NCI-H187 treated with DMSO at 0.1 percent for 48 hours (cell line): Measurements from ENCODE around the gene DGKQ.
"Not testable (repeated sequence)": the region's sequence is repeated elsewhere in the genome, so short reads cannot be mapped to it uniquely, and the experiment has no call there.

Experiments
- DNase-seq: peaks from one replicate; lab custom pipeline; 2025; lab: John Stamatoyannopoulos, UW

The DGKQ gene

DNA sequence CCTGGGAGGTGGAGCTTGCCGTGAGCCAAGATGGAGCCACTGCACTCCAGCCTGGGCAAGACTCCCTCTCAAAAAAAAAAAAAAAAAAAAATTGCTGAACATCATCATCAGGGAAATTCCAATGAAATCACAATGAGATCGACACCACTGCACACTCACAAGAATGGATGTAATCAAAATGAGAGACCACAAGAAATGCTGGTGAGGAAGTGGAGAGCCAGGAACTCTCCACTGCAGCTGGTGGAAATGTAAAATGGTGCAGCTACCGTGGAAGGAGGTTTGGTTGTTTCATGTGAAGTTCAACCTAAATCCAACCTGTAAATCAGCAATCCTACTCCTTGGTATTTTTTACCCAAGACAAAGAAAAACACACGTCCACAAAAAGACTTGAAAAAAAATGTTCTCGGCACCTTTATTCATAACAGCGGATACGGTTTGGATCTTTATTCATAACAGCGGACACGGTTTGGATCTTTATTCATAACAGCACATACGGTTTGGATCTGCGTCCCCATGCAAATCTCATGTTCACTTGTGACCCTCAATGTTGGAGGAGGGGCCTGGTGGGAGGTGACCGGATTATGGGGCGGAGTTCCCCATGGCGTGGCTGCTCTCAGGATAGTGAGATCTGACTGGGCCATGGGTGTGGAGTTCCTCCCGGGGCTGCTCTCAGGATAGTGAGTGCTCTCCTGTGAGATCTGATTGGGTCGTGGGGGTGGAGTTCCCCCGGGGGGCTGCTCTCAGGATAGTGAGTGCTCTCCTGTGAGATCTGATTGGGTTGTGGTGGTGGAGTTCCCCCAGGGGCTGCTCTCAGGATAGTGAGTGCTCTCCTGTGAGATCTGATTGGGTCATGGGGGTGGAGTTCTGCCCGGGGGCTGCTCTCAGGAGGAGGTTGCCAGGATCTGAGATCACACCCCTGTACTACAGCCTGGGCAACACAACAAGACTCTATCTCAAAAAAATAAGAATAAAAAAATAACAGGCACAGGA is 49.0 kb downstream of the DGKQ start:
- DNase-seq, result peak; percentile 28

DNA sequence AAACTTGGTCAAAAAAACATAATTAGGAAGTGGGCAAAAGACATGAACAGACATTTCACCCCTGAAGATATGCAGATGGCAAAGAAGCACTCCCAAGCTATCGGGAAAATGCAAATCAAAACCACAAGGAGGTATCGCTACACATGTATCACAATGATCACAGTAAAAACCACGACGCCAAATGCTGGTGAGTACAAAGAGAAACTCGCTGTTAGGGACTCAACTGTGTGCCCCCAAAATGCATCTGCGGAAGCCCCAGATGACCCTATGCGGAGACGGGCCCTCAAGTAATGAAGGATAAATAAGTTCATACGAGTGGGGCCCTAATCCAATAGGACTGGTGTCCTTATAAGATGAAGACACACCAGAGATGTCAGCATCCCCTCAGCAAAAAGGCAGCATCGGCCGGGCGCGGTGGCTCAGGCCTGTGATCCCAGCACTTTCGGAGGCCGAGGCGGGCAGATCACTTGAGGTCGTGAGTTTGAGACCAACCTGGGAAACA is 51.5 kb downstream of the DGKQ start:
- DNase-seq, result no peak

GRCh38 chr4:919004-919680 is 54.2 kb downstream of the DGKQ start:
- not testable (repeated sequence) for DNase-seq

GRCh38 chr4:918591-918990 is 54.8 kb downstream of the DGKQ start:
- DNase-seq, result not testable (repeated sequence)

DNA sequence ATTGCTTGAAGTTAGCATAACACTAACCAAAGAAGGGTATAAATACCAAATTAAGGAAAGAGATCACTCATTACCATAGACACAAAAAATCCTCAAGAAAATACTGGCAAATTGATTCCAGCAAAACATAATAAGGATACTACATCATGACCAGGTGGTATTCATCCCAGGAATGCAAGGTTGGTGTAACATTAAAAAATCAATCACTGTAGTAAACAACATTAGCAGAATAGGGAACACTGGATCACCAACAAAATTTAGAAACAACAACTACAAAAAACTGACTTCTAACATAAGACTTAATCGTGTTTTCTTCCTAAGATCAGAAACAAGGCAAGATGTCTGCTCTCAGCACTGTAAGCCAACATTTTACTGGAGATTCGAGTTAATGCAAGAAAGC is 55.4 kb downstream of the DGKQ start:
- DNase-seq, result no peak

DNA sequence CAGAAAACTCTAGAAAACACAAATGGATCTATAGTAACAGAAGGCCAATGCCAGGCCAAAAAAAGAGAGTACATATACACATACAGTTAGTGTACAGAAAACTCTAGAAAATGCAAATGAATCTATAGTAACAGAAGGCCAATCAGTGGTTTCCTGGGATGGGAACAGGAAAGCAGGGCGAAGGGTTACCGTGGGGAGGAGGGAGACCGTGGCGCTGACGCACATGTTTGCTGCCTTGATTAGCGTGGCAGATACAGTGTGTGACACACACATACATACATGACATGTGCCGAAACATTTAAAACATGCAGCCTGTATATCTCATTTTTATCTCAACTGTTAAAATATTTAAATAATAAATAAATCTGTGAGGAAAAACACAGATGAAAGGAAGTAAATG is 55.9 kb downstream of the DGKQ start:
- DNase-seq, result no peak

DNA sequence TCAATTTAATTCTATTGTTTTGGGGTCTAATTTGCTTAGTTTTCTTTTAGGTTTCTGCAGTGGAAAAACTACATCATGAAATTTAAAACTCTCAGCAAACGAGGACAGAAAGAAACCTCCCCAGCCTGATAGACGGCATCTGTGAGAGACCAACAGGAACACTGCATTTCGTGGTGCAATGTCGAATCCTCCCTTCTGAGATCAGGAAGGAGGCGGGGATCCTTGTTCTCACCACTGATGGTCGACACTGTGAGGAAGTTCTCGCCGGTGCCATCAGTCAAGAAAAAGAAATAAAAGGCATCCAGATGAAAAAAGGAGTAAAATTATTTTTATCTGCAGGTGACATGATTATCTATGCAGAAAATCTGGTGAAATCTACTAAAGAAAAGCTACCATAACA is 57.8 kb downstream of the DGKQ start:
- DNase-seq, result no peak

GRCh38 chr4:915041-915474 is 58.3 kb downstream of the DGKQ start:
- no peak for DNase-seq

GRCh38 chr4:914531-914930 is 58.8 kb downstream of the DGKQ start:
- no peak for DNase-seq

GRCh38 chr4:913280-913618 is 60.1 kb downstream of the DGKQ start:
- no peak for DNase-seq

DNA sequence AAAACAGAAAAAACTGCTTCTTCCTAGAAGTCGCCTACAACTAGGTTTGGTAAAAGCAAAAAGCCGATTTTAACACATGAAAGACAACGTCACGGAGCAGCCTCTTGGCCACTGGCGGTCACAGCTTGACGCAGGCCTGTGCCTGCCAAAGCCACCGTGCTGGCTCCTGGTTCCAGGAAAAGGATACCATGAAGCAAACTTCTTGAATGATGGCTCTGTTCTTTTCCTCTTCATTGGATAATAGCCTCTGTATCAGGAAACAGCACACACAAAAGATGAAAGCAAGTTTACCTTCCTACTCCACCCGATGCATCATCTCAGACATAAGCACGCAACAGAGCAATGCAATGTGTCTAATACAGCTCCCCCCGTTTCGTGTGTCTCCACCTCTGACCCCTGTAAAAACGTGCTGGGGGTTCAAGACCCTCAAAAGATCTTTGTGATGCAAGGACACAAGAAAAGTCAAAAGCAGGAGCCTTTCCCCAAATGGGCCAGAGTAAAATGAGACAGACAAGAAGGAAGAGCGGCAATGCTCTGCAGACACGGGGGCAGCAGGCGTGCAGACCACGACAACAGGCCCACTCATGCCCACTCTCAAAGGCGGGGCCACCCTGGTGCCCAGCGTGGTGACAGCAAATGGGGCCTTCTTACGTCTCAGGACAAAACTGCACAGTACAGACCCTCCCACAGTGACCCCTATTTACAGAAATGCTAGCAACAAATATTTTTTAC is 60.7 kb downstream of the DGKQ start:
- DNase-seq, result no peak

GRCh38 chr4:911871-912490 is 61.4 kb downstream of the DGKQ start:
- no peak for DNase-seq

- DNase-seq, result no peak
Measured at GRCh38 chr4:911221-911751, 62.1 kb downstream of the DGKQ start.

- no peak for DNase-seq
Measured at GRCh38 chr4:910366-911091, 62.8 kb downstream of the DGKQ start.

DNA sequence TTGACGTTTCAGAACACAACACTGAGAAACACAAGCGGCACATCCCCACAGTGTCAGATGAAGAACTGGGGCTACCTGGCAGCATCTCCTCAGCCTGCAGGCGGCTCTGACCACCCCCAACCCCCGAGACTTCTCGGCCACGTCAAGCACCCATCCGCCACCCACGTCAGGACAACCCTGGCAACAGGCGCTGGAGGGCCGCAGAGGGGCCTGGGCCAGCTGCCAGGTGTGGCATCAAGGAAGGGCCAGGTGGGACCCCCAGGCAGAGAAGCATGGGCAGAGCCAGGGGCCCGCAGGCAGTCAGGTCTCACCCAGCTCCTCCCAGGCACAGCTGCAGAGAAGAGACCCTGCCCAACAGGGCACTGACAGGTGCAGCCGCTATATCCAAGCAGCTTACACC is 63.5 kb downstream of the DGKQ start:
- no peak for DNase-seq

DNA sequence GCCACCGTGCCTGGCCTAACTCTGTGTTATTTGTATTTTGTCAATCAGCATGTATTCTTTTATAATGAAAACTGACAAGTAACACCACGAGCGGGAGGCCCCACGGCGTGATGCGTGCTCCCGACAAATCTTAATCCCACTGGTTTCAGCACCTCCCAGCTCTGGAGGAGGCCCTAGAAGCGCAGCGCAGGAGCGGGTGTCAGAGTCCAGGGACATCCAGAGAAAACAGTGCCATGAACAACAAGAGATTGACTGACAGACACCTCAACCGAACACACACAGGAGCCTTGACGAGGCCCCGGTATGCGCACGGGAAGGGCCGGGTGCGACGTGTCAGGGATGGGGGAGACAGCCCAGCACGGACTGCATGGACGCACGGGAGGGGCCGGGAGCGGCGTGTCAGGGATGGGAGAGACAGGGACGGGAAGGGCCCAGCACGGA is 64.2 kb downstream of the DGKQ start:
- DNase-seq, result no peak
